Neutrophil (primary cell): ENCODE data around the gene TCF12.

Experiments used
- H3K27ac ChIP-seq: fragments of 200-600 bp; sonication (generic); 2 replicates; pipeline ENCODE4 v1.5.1; 2016; ENCODE audit warnings: mild to moderate bottlenecking, moderate library complexity
- H3K27me3 ChIP-seq: fragments of 200-600 bp; sonication (generic); 2 replicates; pipeline ENCODE4 v1.6.0; 2016; ENCODE audit warnings: mild to moderate bottlenecking
- H3K36me3 ChIP-seq: fragments of 200-600 bp; sonication (generic); 2 replicates; pipeline ENCODE4 v1.5.1; 2017
- H3K4me1 ChIP-seq, 2 experiments: fragments of 200-600 bp in 1 of 2; sonication (generic) in 1 of 2; 1 replicate in 1 of 2; 2 replicates in 1 of 2; pipeline versions ENCODE4 v1.5.1 to v1.6.1; 2013 to 2016; ENCODE audit warnings: low read depth in 1 of 2, low read length in 1 of 2, mild to moderate bottlenecking in 1 of 2, moderate library complexity in 1 of 2; ENCODE audit not compliant: control insufficient read depth in 1 of 2, insufficient read depth in 1 of 2
- H3K4me3 ChIP-seq, 2 experiments: fragments of 200-600 bp in 1 of 2; sonication (generic) in 1 of 2; 1 replicate in 1 of 2; 2 replicates in 1 of 2; pipeline ENCODE4 v1.5.1; 2013 to 2016; ENCODE audit warnings: low read depth in 1 of 2, low read length in 1 of 2, mild to moderate bottlenecking in 1 of 2, moderate library complexity in 1 of 2
- H3K9me3 ChIP-seq: fragments of 200-600 bp; sonication (generic); 2 replicates; pipeline ENCODE4 v1.5.1; 2016
- TF ChIP-seq, protein P1 (sequence below): fragments of 200-600 bp; sonication (generic); IDR thresholded peaks from 2 replicates; pipeline ENCODE4 v1.5.1; 2016; ENCODE audit warnings: antibody characterized with exemption

Gene TCF12

DNA sequence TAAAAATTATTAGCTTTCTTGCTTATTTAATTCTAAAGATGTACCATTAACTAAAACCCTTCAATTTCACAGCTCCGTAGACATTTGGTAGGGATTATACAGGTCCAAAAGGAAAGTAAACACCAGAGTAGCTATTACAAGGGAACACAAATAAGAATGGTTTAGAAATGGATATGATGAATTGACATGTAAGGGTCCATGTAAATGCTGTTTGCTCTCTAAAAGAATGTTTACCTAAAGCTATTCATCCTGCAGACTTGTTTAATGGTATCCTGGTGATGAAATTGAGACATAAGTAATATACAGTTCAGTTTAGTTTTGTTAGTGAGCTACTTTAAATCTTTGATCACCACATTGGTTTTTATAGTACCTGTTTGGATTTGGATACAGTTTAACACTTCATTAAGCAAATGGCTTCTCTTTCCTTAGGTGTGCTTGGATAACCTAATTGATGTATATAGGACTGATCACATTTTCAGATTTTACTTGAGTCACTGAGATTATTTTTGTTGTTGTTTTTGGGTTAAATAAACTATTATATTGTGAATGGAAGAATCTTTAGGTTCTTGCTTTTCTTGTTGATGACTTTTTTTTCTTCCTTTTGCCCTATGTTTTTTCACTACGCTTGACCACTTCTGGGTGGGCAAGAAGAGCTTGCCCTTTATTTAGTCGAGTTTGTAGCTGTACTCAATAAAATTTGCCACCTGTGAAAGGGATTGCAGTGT, 115.4 kb downstream of the TCF12 start:
- TF ChIP-seq, protein P1, sequence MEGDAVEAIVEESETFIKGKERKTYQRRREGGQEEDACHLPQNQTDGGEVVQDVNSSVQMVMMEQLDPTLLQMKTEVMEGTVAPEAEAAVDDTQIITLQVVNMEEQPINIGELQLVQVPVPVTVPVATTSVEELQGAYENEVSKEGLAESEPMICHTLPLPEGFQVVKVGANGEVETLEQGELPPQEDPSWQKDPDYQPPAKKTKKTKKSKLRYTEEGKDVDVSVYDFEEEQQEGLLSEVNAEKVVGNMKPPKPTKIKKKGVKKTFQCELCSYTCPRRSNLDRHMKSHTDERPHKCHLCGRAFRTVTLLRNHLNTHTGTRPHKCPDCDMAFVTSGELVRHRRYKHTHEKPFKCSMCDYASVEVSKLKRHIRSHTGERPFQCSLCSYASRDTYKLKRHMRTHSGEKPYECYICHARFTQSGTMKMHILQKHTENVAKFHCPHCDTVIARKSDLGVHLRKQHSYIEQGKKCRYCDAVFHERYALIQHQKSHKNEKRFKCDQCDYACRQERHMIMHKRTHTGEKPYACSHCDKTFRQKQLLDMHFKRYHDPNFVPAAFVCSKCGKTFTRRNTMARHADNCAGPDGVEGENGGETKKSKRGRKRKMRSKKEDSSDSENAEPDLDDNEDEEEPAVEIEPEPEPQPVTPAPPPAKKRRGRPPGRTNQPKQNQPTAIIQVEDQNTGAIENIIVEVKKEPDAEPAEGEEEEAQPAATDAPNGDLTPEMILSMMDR: no peak
- Histone ChIP-seq H3K4me1 (peaks cover 3 to 9% of the 10 kb centered on the region in 2 experiments), H3K9me3 (no peaks in the 10 kb centered on the region), H3K27me3 (no peaks in the 10 kb centered on the region), H3K27ac (no peak overlapping the region), H3K36me3 (no peaks in the 10 kb centered on the region), H3K4me3 (no peak overlapping the region)

DNA sequence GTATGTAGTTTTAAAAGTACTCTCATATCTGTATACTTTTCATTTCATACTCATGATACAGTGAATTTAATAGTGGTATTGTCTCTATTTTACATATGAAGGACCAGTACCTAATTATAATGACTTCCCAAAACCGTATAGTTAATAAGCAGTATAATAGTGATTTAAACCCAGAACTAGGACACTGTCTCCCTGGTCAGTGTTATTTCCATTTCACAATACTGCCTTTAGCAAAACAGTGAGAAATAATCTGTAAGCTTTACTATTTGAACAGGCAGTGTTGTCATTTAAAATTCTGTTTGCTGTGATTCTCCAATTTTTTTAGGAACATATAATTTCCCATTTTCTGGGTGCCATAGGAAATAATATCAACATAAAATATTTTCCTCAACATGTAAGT, 116.2 kb downstream of the TCF12 start:
- Histone ChIP-seq H3K27me3 (no peaks in the 10 kb centered on the region), H3K27ac (no peak overlapping the region), H3K9me3 (no peaks in the 10 kb centered on the region), H3K4me1 (peaks cover 3 to 9% of the 10 kb centered on the region in 2 experiments), H3K36me3 (no peaks in the 10 kb centered on the region), H3K4me3 (no peak overlapping the region)
- TF ChIP-seq, protein P1: no peak

DNA sequence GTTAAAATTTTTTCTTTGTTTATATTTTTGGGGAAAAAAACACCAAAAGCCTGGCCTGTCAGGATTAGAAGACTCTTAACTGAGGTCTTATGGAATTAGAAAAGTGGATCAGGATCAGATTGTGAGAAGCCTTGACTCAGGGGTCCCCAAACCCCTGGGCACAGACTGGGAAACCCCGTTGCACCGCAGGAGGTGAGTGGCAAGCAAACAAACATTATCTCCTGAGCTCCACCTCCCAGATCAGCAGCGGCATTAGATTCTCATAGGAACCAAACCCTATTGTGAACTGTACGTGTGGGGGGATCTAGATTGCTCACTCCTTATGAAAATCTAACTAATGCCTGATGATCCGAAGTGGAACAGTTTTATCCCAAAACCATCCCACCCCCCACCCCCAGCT, 117.2 kb downstream of the TCF12 start:
- no peaks in the 10 kb centered on the region for H3K36me3 ChIP-seq
- no peaks in the 10 kb centered on the region for H3K27me3 ChIP-seq
- H3K4me3 ChIP-seq: no peak overlapping the region
- peaks cover 3 to 9% of the 10 kb centered on the region in 2 experiments for H3K4me1 ChIP-seq
- no peaks in the 10 kb centered on the region for H3K9me3 ChIP-seq
- TF ChIP-seq, protein P1: no peak
- H3K27ac ChIP-seq: no peak overlapping the region

DNA sequence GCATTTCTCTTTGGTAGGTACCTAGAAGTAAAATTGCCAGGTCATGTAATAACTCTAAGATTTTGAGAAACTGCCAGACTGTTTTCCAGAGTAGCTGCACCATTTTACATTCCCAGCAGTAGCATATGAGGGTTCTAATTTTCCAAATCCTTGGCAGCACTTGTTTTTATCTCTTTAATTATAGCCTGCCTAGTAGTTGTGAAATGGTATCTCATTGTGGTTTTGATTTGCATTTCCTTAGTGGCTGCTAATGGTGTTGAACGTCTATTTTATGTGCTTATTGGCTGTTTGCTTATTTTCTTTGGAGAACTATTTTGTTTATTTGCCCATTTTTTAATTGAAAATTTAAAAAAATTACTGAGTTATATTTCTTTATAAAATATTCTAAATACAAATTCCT, 117.9 kb downstream of the TCF12 start:
- no peak overlapping the region for H3K4me3 ChIP-seq
- TF ChIP-seq, protein P1: no peak
- H3K4me1 ChIP-seq: peaks cover 3 to 9% of the 10 kb centered on the region in 2 experiments
- H3K27ac ChIP-seq: no peak overlapping the region
- H3K27me3 ChIP-seq: no peaks in the 10 kb centered on the region
- H3K9me3 ChIP-seq: no peaks in the 10 kb centered on the region
- no peaks in the 10 kb centered on the region for H3K36me3 ChIP-seq

DNA sequence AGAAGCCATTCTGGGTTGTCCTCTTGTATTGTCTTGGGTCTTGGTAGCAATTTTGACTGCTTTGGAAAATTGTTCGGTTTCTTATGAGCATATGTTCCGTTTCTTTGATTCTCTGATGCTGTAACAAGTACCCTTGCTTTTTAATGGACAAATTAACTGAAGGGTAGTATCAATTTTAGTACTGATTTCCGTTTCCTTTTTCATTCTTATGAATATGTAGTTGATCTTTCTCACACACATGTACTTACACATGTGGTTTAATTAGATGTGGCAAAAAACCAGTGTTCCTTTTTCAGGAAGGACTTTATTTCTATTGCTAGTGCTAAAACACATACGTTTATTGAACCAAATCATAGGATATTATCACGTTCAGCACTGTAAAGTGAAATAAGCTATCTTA, 119.1 kb downstream of the TCF12 start:
- Histone ChIP-seq H3K4me3 (no peak overlapping the region), H3K27ac (no peak overlapping the region), H3K36me3 (no peaks in the 10 kb centered on the region), H3K9me3 (no peaks in the 10 kb centered on the region), H3K27me3 (no peaks in the 10 kb centered on the region), H3K4me1 (no peaks in the 10 kb centered on the region)
- TF ChIP-seq, protein P1: no peak
